ENCODE data around the gene DMRT3.
A peak's percentile ranks its signal among the peaks of the same experiment; 100 is the strongest.
"Not testable (repeated sequence)": the region's sequence is repeated elsewhere in the genome, so short reads cannot be mapped to it uniquely, and the experiment has no call there.

DMRT3 gene

DNA sequence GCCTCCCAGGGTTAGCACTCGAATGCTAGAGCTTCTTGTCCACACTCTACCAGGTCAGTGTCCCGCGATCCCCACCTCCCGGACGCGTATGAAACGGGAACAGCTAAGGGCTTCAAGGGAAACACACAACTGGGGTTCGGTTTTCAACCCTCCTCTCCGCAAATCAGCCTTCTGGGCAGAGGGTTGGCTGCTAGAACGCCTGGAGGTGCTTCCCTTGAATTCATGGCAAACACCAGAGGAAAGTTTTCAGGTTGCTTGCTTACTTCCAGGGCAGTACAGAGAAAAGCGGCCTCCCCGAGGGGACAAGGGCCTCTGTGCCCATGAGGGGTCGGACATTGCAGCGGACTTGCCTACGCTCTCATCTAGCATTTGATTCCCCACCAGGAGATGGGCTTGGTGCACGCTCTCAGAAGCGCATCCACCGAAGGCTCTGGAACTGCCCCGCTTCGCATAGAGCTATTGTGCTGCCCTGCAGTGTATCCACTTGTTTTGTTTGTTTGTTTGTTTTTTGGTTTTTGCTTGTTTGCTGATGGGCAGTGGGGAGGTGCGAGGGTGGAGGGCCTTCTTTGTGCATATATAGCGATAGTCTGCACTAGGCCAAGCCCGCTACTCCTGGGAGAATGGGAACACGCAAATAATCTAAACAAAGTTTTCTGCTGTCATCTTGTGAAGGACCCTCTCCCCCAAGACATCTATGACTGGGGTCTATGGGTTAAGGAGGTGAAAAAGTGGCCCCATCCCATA lies 1.3 kb upstream of the DMRT3 start:
- peak overlapping the region; percentile 71 for H3K27ac Mint-ChIP-seq
- H3K9me3 Mint-ChIP-seq, result no peaks in the 10 kb centered on the region
- no peak for DNase-seq (ENCODE audit: low spot score)
- H3K4me3 Mint-ChIP-seq, result no peak overlapping the region
- H3K27me3 Mint-ChIP-seq (ENCODE audit: low read depth), result peaks cover 79% of the 10 kb centered on the region
- H3K36me3 Mint-ChIP-seq (ENCODE audit: low read depth), result no peaks in the 10 kb centered on the region
- H3K4me1 Mint-ChIP-seq (ENCODE audit: low read depth), result peaks cover 2% of the 10 kb centered on the region

DNA sequence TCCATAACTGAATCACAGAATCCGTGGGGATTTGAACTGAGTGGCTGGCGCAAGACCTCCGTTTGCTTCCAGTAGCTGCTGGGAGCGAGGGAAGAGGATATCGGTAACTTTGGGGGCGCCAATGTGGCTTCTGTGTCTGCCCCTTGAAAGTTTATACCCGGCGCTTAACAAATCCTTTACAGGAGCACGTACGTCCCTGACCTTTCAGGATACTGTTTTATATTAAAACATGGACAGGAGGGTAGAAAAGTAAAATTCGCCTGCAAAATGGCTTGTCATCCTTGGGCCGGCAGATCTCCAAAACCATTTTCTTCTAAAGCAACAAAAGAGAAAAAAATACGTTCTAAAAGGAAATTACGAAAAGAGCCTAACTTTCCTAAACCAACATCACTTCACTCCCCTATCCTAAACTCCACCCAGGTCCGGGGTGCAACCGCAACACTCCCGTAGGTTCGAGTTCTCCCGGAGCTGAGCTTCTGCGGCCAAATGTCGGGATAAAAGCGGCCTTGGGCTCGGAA lies 656 bp upstream of the DMRT3 start:
- Mint-ChIP-seq H3K9me3 (no peaks in the 10 kb centered on the region), H3K4me3 (no peak overlapping the region), H3K36me3 (ENCODE audit: low read depth) (no peaks in the 10 kb centered on the region), H3K4me1 (ENCODE audit: low read depth) (peaks cover 2% of the 10 kb centered on the region), H3K27me3 (ENCODE audit: low read depth) (peaks cover 79% of the 10 kb centered on the region), H3K27ac (peak overlapping the region; percentile 71)
- DNase-seq (ENCODE audit: low spot score), result no peak

DNA sequence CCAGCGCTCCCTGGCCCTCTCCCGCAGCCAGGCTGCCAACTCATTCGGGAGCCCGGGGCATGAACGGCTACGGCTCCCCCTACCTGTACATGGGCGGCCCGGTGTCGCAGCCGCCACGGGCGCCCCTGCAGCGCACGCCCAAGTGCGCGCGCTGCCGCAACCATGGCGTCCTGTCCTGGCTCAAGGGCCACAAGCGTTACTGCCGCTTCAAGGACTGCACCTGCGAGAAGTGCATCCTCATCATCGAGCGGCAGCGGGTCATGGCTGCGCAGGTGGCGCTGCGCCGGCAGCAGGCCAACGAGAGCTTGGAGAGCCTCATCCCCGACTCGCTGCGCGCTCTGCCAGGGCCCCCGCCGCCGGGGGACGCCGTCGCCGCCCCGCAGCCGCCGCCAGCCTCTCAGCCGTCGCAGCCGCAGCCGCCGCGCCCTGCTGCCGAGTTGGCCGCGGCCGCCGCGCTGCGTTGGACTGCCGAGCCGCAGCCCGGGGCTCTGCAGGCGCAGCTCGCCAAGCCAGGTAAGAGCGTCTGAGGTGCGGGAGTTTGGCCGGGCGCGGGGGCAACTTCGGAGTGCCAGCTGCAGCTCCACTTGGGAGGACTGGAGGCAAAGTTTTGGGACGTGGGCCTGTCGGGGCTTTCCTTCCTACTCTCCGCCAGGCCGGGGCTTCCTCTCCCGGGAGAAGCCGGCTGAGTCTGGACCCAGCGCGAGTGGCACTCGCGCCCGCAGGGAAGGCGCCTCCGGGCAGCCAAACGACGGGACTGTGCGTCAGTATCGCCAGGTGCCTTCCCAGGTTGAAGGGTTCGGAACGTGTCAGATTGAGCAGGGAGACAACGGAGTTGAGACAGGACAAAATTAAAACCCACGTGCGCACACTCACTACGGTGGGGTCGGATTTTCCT lies 735 bp downstream of the DMRT3 start:
- no peak for DNase-seq (ENCODE audit: low spot score)
- H3K9me3 Mint-ChIP-seq, result no peaks in the 10 kb centered on the region
- no peak overlapping the region for H3K27ac Mint-ChIP-seq
- H3K36me3 Mint-ChIP-seq (ENCODE audit: low read depth), result no peaks in the 10 kb centered on the region
- H3K27me3 Mint-ChIP-seq (ENCODE audit: low read depth), result peaks cover 86% of the 10 kb centered on the region
- peaks cover 2% of the 10 kb centered on the region for H3K4me1 Mint-ChIP-seq (ENCODE audit: low read depth)
- H3K4me3 Mint-ChIP-seq, result no peak overlapping the region

DNA sequence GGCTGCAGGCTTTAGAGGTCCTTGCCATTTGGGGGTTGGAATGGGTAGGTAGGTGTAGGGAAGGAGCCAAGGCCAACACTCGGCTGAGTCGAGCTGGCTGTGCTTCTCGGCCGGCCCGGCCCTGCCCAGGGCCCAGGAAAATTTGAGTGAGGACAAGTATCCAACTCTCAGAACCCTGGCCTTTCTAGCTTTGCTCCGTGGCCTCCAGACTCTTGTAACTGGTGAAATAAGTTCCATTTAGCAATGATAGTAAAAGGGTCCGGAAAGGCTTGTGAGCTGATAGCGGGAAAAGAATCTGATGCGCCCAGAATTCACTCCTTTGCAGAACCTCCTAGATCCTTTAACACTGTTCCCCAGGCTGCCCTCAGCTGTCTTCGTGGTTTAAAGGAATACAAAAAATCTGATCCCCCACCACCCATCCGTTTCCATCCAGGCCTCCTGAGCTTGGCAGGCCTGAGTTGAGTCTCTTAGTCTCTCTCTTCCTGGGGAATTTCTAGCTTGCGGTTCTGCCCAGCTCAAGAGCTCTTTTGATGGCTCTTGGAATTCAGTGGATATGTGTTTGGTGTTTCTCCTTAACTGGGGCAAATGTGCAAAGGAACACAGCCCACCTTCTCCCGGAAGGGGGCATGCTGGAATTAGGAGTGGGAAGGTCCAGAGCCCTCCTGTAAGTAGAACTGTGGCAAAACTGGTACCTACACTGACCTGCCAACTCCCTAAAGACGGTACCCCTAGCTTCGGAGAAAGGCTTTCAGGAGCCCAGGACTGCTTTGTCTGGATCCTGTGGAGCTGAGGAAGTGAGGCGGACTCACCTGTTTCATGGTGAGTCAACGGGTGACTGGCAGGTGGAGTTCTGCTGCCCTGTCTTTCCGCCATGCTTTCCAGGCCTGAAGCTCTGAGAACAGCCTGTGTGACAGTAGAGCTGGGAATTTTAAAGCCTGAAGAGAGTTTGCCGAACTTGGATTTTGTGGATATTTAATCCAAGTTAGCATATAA lies 1.7 kb downstream of the DMRT3 start:
- Mint-ChIP-seq H3K27me3 (ENCODE audit: low read depth) (peaks cover 86% of the 10 kb centered on the region), H3K4me3 (peak overlapping the region; percentile 7), H3K9me3 (no peaks in the 10 kb centered on the region), H3K36me3 (ENCODE audit: low read depth) (peaks cover 2% of the 10 kb centered on the region), H3K4me1 (ENCODE audit: low read depth) (peaks cover 2% of the 10 kb centered on the region), H3K27ac (peak overlapping the region; percentile 5)
- DNase-seq (ENCODE audit: low spot score), result no peak

DNA sequence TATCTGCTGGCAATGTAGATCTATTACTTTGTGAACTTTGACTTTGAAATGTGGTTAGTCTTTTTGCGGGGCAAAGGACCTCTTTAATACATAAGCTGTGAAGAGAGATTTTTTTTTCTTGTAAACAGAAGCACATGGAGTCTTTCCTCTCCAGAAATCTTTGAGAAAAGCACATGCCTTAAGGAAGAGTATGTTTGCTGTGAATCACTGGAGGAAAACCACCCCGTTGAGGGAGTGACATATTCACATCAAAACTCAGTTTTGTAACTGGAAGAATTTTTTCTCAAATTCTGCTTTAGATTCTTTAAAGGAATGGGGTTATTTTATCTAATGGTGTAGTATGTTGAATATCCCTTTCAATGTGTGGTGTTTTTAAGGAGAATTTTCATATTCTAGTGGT lies 3.5 kb downstream of the DMRT3 start:
- DNase-seq (ENCODE audit: low spot score), result no peak
- no peaks in the 10 kb centered on the region for H3K9me3 Mint-ChIP-seq
- peaks cover 84% of the 10 kb centered on the region for H3K27me3 Mint-ChIP-seq (ENCODE audit: low read depth)
- H3K4me3 Mint-ChIP-seq, result no peak overlapping the region
- peaks cover 2% of the 10 kb centered on the region for H3K4me1 Mint-ChIP-seq (ENCODE audit: low read depth)
- peaks cover 2% of the 10 kb centered on the region for H3K36me3 Mint-ChIP-seq (ENCODE audit: low read depth)
- H3K27ac Mint-ChIP-seq, result no peak overlapping the region

DNA sequence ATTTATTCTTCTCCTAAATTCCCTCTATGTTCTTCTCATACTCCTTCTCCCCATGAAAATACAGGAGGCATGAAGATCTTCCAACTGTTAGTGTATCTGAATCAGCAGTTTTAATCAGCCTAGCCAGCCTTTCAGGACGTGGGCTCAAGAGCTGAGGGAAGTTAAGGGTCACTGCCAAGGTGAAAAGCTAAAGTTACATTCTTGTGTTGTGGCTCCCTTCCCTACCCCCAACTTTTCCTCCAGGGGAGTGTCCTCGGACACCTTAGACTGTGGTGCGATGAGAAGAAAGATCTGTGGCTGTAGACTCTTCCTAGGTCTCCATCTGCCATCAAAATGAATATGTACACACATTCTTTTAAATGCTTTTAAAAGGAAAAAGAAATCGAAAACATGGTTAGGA lies 4.2 kb downstream of the DMRT3 start:
- Mint-ChIP-seq H3K36me3 (ENCODE audit: low read depth) (peaks cover 2% of the 10 kb centered on the region), H3K4me1 (ENCODE audit: low read depth) (no peaks in the 10 kb centered on the region), H3K9me3 (no peaks in the 10 kb centered on the region), H3K27me3 (ENCODE audit: low read depth) (peaks cover 82% of the 10 kb centered on the region), H3K27ac (no peak overlapping the region), H3K4me3 (no peak overlapping the region)
- no peak for DNase-seq (ENCODE audit: low spot score)

DNA sequence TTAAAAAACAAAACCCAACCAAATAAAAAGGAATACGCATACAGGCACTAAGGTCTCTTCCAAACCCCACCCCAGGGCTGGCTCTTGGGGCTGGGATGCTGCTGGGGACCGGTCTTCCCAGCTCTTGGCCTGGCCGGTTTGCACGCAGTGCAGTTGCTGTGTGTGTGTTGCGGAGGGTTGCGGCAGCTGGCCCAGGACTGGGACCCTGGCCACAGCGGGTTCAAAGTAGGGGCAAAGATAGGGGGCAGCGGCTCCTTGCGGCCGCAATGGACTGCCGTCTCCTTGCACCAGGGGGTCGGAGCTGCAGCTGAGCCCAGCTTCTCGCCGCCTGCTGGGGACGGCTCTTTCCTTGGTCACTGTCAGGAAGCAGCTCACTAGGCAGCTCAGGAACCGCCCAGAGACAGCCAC lies 5.0 kb downstream of the DMRT3 start:
- Mint-ChIP-seq H3K4me3 (no peak overlapping the region), H3K9me3 (no peaks in the 10 kb centered on the region), H3K36me3 (ENCODE audit: low read depth) (peaks cover 2% of the 10 kb centered on the region), H3K27ac (no peak overlapping the region), H3K4me1 (ENCODE audit: low read depth) (no peaks in the 10 kb centered on the region), H3K27me3 (ENCODE audit: low read depth) (peaks cover 80% of the 10 kb centered on the region)
- DNase-seq (ENCODE audit: low spot score), result no peak

DNA sequence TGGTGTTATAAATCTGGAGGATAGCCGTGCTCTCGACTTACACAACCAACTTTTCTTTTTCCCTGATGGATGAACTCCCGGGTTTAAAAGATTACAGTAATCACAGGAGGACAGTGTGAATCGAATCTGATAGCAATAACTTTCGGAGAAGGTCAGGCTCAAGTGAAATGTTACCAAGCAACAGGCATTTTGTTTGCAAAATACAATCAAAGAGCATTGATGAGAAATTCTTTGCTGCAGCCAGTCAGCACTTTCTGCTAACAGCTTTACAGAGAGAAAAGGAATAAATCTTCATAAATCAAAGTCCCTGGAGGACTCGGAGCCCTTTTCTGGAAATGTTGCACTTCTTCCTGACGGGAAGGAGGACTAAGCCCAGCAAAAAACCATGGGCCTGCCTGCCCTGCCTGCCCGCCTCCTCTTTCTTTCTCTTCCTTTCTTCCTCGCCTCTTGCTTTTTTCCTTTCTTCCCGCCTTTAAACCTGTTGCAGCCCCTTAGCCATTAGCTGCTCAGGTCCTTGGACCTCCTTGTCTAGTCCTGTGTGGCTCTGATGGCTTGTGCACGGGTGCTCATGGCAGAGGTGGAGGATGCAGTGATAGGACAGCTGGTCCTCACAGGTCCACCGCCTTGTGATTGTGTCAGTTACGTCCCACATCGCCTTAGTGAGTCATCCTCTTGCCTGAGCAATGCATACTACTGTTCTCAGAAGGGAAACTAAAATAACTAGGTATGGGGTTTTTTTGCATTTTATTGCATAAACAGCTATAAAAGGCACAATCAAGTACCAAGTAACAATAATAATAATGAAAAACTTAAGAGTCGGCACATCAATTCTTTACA lies 6.2 kb downstream of the DMRT3 start:
- Mint-ChIP-seq H3K27me3 (ENCODE audit: low read depth) (peaks cover 85% of the 10 kb centered on the region), H3K27ac (no peak overlapping the region), H3K4me3 (no peak overlapping the region), H3K4me1 (ENCODE audit: low read depth) (no peaks in the 10 kb centered on the region), H3K36me3 (ENCODE audit: low read depth) (peaks cover 2% of the 10 kb centered on the region), H3K9me3 (no peaks in the 10 kb centered on the region)
- DNase-seq (ENCODE audit: low spot score), result no peak

DNA sequence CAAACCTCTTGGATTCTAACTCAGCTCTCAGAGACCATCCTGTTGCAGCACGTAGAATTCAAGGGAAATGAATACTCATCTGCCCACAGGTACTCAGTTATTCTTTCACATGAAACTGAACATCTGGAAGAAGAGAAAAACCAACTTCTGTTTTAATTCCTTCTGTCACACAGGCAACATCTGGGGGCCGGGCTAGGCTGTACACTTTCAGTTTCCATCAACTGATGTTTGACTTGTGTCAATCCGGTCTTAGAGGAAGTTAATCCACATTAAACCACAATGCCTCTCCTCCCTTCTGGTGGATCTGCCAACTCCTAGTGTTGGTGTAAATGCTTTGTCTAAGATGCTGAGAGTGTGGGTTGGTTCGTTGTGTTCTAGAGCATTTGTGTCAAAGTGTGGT lies 17.6 kb downstream of the DMRT3 start:
- Mint-ChIP-seq H3K4me1 (ENCODE audit: low read depth) (peaks cover 4% of the 10 kb centered on the region), H3K36me3 (ENCODE audit: low read depth) (no peaks in the 10 kb centered on the region), H3K9me3 (no peaks in the 10 kb centered on the region), H3K27me3 (ENCODE audit: low read depth) (peaks cover 22% of the 10 kb centered on the region), H3K4me3 (no peak overlapping the region), H3K27ac (no peak overlapping the region)
- no peak for DNase-seq (ENCODE audit: low spot score)

DNA sequence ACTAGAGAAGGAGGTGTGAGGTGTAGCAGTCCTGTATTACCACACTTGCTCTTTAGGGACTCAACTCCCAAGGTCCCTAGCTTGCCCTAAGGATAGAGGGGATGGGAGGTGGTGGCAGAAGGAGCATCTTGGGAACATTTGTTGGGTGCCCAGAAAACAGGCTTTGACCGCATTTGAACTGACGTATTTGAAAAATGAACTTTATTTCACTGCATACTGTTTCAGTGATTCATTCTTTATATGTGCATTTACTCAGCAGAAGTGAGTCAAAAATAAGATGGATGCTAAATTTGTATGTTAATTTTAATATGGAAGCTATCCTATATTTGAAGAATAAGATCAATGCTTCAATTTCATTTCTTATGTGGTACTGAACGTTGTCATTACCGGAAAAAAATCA lies 18.7 kb downstream of the DMRT3 start:
- Mint-ChIP-seq H3K4me3 (no peak overlapping the region), H3K36me3 (ENCODE audit: low read depth) (no peaks in the 10 kb centered on the region), H3K27ac (no peak overlapping the region), H3K27me3 (ENCODE audit: low read depth) (peaks cover 19% of the 10 kb centered on the region), H3K9me3 (no peaks in the 10 kb centered on the region), H3K4me1 (ENCODE audit: low read depth) (peaks cover 4% of the 10 kb centered on the region)
- DNase-seq (ENCODE audit: low spot score), result no peak

DNA sequence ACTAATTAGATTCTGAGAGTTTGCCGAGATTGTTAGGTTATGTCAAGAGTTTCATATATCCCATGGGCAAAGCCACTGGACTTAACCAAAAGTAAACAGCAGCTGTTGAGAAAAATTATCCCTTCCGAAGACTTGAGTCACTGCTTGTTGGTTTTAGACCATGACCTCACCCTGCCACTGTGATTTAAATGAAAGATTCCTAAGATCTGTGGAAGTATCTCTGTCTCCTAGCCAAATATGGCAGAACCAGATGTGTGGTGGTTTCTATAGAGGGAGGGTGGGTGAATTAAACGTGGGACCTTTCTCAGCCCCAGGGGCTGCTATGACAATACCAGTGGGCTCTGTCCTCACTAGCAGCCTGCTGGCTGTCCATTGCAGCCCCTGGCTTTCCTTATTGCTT lies 19.3 kb downstream of the DMRT3 start:
- Mint-ChIP-seq H3K36me3 (ENCODE audit: low read depth) (no peaks in the 10 kb centered on the region), H3K9me3 (no peaks in the 10 kb centered on the region), H3K4me3 (no peak overlapping the region), H3K27ac (no peak overlapping the region), H3K27me3 (ENCODE audit: low read depth) (peaks cover 17% of the 10 kb centered on the region), H3K4me1 (ENCODE audit: low read depth) (peaks cover 4% of the 10 kb centered on the region)
- no peak for DNase-seq (ENCODE audit: low spot score)

DNA sequence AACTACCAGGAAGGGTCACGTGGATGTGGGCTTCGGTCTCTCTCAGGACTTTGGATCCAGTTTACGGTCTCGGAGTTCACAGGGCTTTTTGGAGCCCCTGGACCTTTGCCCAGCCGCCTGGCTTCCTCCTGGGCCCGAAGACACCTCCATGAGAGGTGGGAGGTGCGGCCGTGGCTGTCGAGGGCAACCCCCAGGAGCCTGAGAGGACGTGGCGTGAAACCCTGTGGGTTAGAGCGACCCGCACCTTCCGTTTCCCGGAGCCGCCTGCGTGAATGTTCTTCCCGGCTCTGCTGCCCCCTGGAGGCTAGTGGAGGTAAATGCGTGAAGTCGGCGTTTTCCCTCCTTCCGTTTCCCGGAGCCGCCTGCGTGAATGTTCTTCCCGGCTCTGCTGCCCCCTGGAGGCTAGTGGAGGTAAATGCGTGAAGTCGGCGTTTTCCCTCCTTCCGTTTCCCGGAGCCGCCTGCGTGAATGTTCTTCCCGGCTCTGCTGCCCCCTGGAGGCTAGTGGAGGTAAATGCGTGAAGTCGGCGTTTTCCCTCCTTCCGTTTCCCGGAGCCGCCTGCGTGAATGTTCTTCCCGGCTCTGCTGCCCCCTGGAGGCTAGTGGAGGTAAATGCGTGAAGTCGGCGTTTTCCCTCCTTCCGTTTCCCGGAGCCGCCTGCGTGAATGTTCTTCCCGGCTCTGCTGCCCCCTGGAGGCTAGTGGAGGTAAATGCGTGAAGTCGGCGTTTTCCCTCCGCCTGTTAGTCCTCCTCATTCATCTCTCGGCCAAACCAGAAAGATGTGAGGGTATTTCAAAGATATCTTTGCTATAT lies 22.1 kb downstream of the DMRT3 start:
- not testable (repeated sequence) for H3K27me3 Mint-ChIP-seq (ENCODE audit: low read depth); H3K4me1 Mint-ChIP-seq (ENCODE audit: low read depth); H3K4me3 Mint-ChIP-seq; H3K9me3 Mint-ChIP-seq; H3K27ac Mint-ChIP-seq; H3K36me3 Mint-ChIP-seq (ENCODE audit: low read depth); DNase-seq (ENCODE audit: low spot score)

All from T-helper 2 cell treated with Interferon-gamma antibody and Interleukin-4, amounts not matched to agents 5 μg/mL and 100 μg/mL, for 36 hours (primary cell).